ENCODE results near the gene MAPKAP1. TPM values are rescaled to one million over a fixed set of nuclear protein-coding genes. Genes with fewer than 3 reads are reported as not detected.

Gene MAPKAP1
- total and polyA plus RNA-seq, 2 experiments from 2014 or later: 68.4 to 98.5 TPM

DNA sequence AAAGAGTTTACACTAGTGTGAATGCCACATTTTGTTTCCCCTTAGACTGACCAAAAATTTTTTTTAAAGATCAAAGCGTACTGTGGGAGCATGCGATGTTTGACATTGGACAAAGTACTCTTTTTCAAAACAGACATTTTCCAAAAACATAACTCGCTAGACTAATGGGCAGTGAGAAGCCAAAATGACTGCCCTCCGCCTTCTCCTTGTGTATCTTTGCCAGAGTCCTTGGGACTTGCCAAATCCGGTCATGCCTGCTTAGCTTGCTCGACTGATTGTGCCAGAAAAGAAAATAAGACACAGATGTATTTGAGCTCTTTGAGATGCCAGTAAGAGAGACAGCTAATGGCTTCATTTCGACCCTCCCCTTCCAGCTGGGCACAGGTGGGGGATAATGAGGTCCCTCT is 157.5 kb downstream of the MAPKAP1 start:
- Histone ChIP-seq H3K27me3 (ENCODE audit: insufficient read depth) (no peaks in the 10 kb centered on the region), H3F3A (replicated peaks; ENCODE audit: low read depth) (no peaks in the 10 kb centered on the region), H3K4me3 (no peak overlapping the region), H2AFZ (no peak overlapping the region), H3K36me3 (ENCODE audit: insufficient read depth) (no peaks in the 10 kb centered on the region), H3K9me2 (ENCODE audit: insufficient read depth) (no peaks in the 10 kb centered on the region), H3K4me2 (no peak overlapping the region), H3K27ac (ENCODE audit: low read depth) (no peak overlapping the region), H3K79me2 (replicated peaks; ENCODE audit: insufficient read depth) (peaks cover 5% of the 10 kb centered on the region), H4K20me1 (replicated peaks; ENCODE audit: insufficient read depth) (peaks cover 8% of the 10 kb centered on the region), H3K4me1 (ENCODE audit: insufficient read depth) (0 out of 2 replicates have a peak, but pooled peaks cover 7% of the 10 kb centered on the region)
- ATAC-seq (no peak), DNase-seq (ENCODE audit: low spot score) (no peak)
- no peak overlapping the region for H3K27ac Mint-ChIP-seq
- H3K9me3 Mint-ChIP-seq: no peaks in the 10 kb centered on the region
- peaks cover 2% of the 10 kb centered on the region for H3K27me3 Mint-ChIP-seq (ENCODE audit: insufficient read depth, low read depth, poor library complexity)
- peaks cover 2% of the 10 kb centered on the region; the same call in 1 of the 3 replicates for H3K36me3 Mint-ChIP-seq (ENCODE audit: low read depth)
- no peak for TF ChIP-seq JUNB (IDR thresholded peaks at IDR 0.05; ENCODE audit: unreplicated experiment)
- no peak for TF ChIP-seq ZNF462 (CRISPR knock-in tag; IDR thresholded peaks at IDR 0.05)
- no peak for TF ChIP-seq ZNF114 (CRISPR knock-in tag; IDR thresholded peaks at IDR 0.05)
- TF ChIP-seq CREB1 (CRISPR knock-in tag; IDR thresholded peaks at IDR 0.05; ENCODE audit: low read depth): no peak
- TF ChIP-seq EZH2phosphoT487 (IDR thresholded peaks at IDR 0.05; ENCODE audit: unreplicated experiment): no peak
- no peak for TF ChIP-seq REST (IDR thresholded peaks at IDR 0.05; ENCODE audit: unreplicated experiment)
- no peak for TF ChIP-seq NANOG (IDR thresholded peaks at IDR 0.05; ENCODE audit: borderline replicate concordance)
- no peak for TF ChIP-seq POLR2AphosphoS5 (IDR thresholded peaks at IDR 0.05; ENCODE audit: low read depth)
- TF ChIP-seq CTCF (conservative IDR thresholded peaks at IDR 0.05; ENCODE audit: low read depth in 2 of 2): no peak
- no peak for TF ChIP-seq ETS1 (IDR thresholded peaks at IDR 0.05)
- TF ChIP-seq STAT1 (IDR thresholded peaks at IDR 0.05; ENCODE audit: unreplicated experiment): no peak
- no peak for TF ChIP-seq EZH2 (IDR thresholded peaks at IDR 0.05; ENCODE audit: low read depth, unreplicated experiment)
- no peak for TF ChIP-seq ZNF331 (CRISPR knock-in tag; IDR thresholded peaks at IDR 0.05; ENCODE audit: low read depth)
- H3K4me1 Mint-ChIP-seq: peaks cover 23% of the 10 kb centered on the region; the same call in 2 of the 3 replicates
- no peak overlapping the region for H3K4me3 Mint-ChIP-seq

Data from GM23338 (cell line).